ENCODE results near the gene OR2G6.

DNA sequence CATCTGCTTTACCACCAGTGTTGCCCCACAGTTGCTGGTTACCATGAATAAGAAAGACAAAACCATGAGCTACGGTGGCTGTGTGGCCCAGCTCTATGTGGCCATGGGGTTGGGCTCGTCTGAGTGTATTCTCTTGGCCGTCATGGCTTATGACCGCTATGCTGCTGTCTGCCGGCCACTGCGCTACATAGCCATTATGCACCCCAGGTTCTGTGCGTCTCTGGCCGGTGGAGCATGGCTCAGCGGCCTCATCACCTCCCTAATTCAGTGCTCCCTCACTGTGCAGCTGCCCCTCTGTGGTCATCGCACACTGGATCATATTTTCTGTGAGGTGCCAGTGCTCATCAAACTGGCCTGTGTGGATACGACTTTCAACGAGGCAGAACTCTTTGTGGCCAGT is 14.0 kb downstream of the OR2G6 start:
- no peak for TF ChIP-seq POLR2A (IDR thresholded peaks at IDR 0.05)
- TF ChIP-seq, protein P1, sequence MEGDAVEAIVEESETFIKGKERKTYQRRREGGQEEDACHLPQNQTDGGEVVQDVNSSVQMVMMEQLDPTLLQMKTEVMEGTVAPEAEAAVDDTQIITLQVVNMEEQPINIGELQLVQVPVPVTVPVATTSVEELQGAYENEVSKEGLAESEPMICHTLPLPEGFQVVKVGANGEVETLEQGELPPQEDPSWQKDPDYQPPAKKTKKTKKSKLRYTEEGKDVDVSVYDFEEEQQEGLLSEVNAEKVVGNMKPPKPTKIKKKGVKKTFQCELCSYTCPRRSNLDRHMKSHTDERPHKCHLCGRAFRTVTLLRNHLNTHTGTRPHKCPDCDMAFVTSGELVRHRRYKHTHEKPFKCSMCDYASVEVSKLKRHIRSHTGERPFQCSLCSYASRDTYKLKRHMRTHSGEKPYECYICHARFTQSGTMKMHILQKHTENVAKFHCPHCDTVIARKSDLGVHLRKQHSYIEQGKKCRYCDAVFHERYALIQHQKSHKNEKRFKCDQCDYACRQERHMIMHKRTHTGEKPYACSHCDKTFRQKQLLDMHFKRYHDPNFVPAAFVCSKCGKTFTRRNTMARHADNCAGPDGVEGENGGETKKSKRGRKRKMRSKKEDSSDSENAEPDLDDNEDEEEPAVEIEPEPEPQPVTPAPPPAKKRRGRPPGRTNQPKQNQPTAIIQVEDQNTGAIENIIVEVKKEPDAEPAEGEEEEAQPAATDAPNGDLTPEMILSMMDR (IDR thresholded peaks at IDR 0.05): no peak
